ENCODE data around the gene PSMD11. TPM values are rescaled to one million over a fixed set of nuclear protein-coding genes. Genes with fewer than 3 reads are reported as not detected.

The PSMD11 gene
- polyA plus RNA-seq, 1 donor (not counting 4 experiments of a cell fraction or from before 2014, with no cell fraction given), result 103 TPM

DNA sequence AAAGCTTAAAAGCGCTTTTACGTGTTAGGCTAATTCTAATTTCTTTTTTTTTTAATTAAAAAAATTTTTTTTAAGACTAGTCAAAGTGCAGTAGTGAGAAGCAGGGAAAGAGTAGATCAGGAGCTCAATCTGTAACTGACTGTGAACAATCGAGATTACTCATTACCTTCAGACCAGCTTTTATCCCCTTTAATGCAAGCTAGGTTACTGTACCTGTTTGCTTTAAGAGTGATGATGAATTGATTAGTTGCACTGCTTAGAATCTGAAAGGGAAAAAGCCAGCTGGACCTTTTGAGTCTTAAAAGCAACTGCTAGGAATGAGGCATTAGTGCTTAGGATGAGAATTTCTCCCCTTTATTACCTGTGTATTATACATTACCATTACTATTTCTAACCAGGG is 19.0 kb downstream of the PSMD11 start:
- dilution Hi-C loops (cut with MboI; ENCODE audit: extremely low pct_ligation_motif_present, low sequenced_read_pairs), result no loop called here

DNA sequence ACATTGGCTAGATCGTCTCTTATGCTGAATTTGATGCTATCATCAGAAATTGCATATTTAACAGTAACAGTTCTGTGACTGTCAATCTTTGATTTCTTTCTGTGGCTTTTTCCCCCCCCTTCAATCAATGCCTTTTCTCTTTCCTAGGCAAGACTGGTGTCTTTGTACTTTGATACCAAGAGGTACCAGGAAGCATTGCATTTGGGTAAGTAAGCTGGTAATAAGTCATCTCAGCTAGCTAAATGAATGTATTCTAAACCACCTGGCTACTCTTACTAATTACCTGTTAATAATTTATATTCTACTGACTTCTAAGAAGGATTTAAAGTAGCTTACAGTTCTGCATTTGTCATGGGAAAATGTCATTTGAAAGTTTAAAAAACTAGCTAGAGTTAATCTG is 20.1 kb downstream of the PSMD11 start:
- no peaks in the 10 kb centered on the region for H3K9me3 ChIP-seq (ENCODE audit: control insufficient read depth, low read depth, low read length)
- DNase-seq (ENCODE audit: low read depth, low spot score) (no peak), FAIRE-seq (no peak)
- H4K20me1 ChIP-seq (ENCODE audit: control insufficient read depth, extremely low read depth, insufficient read depth, low read length), result no peaks in the 10 kb centered on the region
- peaks cover 28 to 30% of the 10 kb centered on the region in 2 experiments for H3K36me3 ChIP-seq (ENCODE audit: control insufficient read depth in 2 of 2, extremely low read depth in 1 of 2, insufficient read depth in 2 of 2, low read length in 2 of 2)
- H3K4me2 ChIP-seq (ENCODE audit: control insufficient read depth, extremely low read depth, insufficient read depth, low read depth, low read length), result no peak overlapping the region
- no peak overlapping the region for H2AFZ ChIP-seq (ENCODE audit: control insufficient read depth, low read length)
- no peaks in the 10 kb centered on the region for H3K9me1 ChIP-seq (ENCODE audit: control insufficient read depth, extremely low read depth, insufficient read depth, low read length)
- no peak overlapping the region for H3K9ac ChIP-seq (ENCODE audit: control insufficient read depth, extremely low read depth, insufficient read depth, low read length)
- H3K79me2 ChIP-seq (ENCODE audit: control insufficient read depth, insufficient read depth, low read length), result peaks cover 31% of the 10 kb centered on the region
- H3K4me1 ChIP-seq (ENCODE audit: control insufficient read depth, extremely low read depth, insufficient read depth, low read length), result no peaks in the 10 kb centered on the region
- H3K4me3 ChIP-seq (ENCODE audit: control insufficient read depth in 2 of 3, extremely low read depth in 1 of 3, insufficient read depth in 2 of 3, low read depth in 1 of 3, low read length in 3 of 3), result no peak overlapping the region
- dilution Hi-C loops (cut with MboI; ENCODE audit: extremely low pct_ligation_motif_present, low sequenced_read_pairs), result no loop called here
- no peaks in the 10 kb centered on the region for H3K27me3 ChIP-seq (ENCODE audit: control insufficient read depth, extremely low read depth, insufficient read depth, low read length)
- H3K27ac ChIP-seq (ENCODE audit: control insufficient read depth, insufficient read depth, low read length), result no peak overlapping the region
- no peak for TF ChIP-seq EZH2 (IDR thresholded peaks at IDR 0.05; ENCODE audit: low read length)
- TF ChIP-seq, protein P1, sequence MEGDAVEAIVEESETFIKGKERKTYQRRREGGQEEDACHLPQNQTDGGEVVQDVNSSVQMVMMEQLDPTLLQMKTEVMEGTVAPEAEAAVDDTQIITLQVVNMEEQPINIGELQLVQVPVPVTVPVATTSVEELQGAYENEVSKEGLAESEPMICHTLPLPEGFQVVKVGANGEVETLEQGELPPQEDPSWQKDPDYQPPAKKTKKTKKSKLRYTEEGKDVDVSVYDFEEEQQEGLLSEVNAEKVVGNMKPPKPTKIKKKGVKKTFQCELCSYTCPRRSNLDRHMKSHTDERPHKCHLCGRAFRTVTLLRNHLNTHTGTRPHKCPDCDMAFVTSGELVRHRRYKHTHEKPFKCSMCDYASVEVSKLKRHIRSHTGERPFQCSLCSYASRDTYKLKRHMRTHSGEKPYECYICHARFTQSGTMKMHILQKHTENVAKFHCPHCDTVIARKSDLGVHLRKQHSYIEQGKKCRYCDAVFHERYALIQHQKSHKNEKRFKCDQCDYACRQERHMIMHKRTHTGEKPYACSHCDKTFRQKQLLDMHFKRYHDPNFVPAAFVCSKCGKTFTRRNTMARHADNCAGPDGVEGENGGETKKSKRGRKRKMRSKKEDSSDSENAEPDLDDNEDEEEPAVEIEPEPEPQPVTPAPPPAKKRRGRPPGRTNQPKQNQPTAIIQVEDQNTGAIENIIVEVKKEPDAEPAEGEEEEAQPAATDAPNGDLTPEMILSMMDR (optimal IDR thresholded peaks at IDR 0.05 in 1 of 3, IDR thresholded peaks at IDR 0.05 in 1 of 3, conservative IDR thresholded peaks at IDR 0.05 in 1 of 3; ENCODE audit: extremely low read depth in 1 of 3, insufficient read depth in 2 of 3, low read length in 3 of 3), result no peak

More for the DNA sequence above, 19.0 kb downstream of the PSMD11 start:
- no peaks in the 10 kb centered on the region for H3K4me1 ChIP-seq (ENCODE audit: control insufficient read depth, extremely low read depth, insufficient read depth, low read length)
- H4K20me1 ChIP-seq (ENCODE audit: control insufficient read depth, extremely low read depth, insufficient read depth, low read length), result no peaks in the 10 kb centered on the region
- no peak for FAIRE-seq
- no peak overlapping the region for H2AFZ ChIP-seq (ENCODE audit: control insufficient read depth, low read length)
- TF ChIP-seq EZH2 (IDR thresholded peaks at IDR 0.05; ENCODE audit: low read length), result no peak
- TF ChIP-seq, protein P1 (optimal IDR thresholded peaks at IDR 0.05 in 1 of 3, IDR thresholded peaks at IDR 0.05 in 1 of 3, conservative IDR thresholded peaks at IDR 0.05 in 1 of 3; ENCODE audit: extremely low read depth in 1 of 3, insufficient read depth in 2 of 3, low read length in 3 of 3), result no peak
- no peak overlapping the region for H3K9ac ChIP-seq (ENCODE audit: control insufficient read depth, extremely low read depth, insufficient read depth, low read length)
- no peak overlapping the region for H3K4me2 ChIP-seq (ENCODE audit: control insufficient read depth, extremely low read depth, insufficient read depth, low read depth, low read length)
- H3K9me3 ChIP-seq (ENCODE audit: control insufficient read depth, low read depth, low read length), result no peaks in the 10 kb centered on the region
- H3K9me1 ChIP-seq (ENCODE audit: control insufficient read depth, extremely low read depth, insufficient read depth, low read length), result no peaks in the 10 kb centered on the region
- no peak overlapping the region for H3K27ac ChIP-seq (ENCODE audit: control insufficient read depth, insufficient read depth, low read length)
- peaks cover 25 to 31% of the 10 kb centered on the region in 2 experiments for H3K36me3 ChIP-seq (ENCODE audit: control insufficient read depth in 2 of 2, extremely low read depth in 1 of 2, insufficient read depth in 2 of 2, low read length in 2 of 2)
- H3K4me3 ChIP-seq (ENCODE audit: control insufficient read depth in 2 of 3, extremely low read depth in 1 of 3, insufficient read depth in 2 of 3, low read depth in 1 of 3, low read length in 3 of 3), result no peak overlapping the region
- DNase-seq (ENCODE audit: low read depth, low spot score), result no peak
- H3K79me2 ChIP-seq (ENCODE audit: control insufficient read depth, insufficient read depth, low read length), result peaks cover 37% of the 10 kb centered on the region
- H3K27me3 ChIP-seq (ENCODE audit: control insufficient read depth, extremely low read depth, insufficient read depth, low read length), result no peaks in the 10 kb centered on the region
